H1 (cell line): ENCODE measurements around the gene MIPEP. TPM values are rescaled to one million over a fixed set of nuclear protein-coding genes. Genes with fewer than 3 reads are reported as not detected.

ENCODE experiments used
- CTCF ChIA-PET: fragments of 300-600 bp; sonication (Branson Sonifier 250); formaldehyde crosslinking; loops from one replicate; lab custom pipeline; 2021; ENCODE audit not compliant: partially characterized antibody; lab: Charles Lee
- POLR2A ChIA-PET: fragments of 300-600 bp; sonication (Branson Sonifier 250); formaldehyde crosslinking; loops from one replicate; lab custom pipeline; 2021; ENCODE audit warnings: inconsistent platforms; ENCODE audit not compliant: partially characterized antibody; lab: Charles Lee
- DNase-seq, 2 experiments: peaks; one replicate each; pipeline versions ENCODE4 v3.0.0 to v3.0.0-alpha.2; 2010 to 2022; ENCODE audit warnings: low spot score in 2 of 2, low read depth in 1 of 2, mixed read lengths in 1 of 2
- FAIRE-seq: peaks from 2 replicates; lab custom pipeline; 2011; peaks lifted over from hg19 to GRCh38; lab: Jason Lieb, UNC
- H2AFZ ChIP-seq: 2 replicates; pipeline ENCODE4 v1.8.1; 2012; ENCODE audit warnings: low read length, inconsistent platforms
- H2AK5ac ChIP-seq: 2 replicates; pipeline ENCODE4 v1.6.1; 2013; ENCODE audit warnings: low read depth, low read length
- H2BK120ac ChIP-seq: replicated peaks from 2 replicates; pipeline ENCODE3; 2013; ENCODE audit warnings: low read depth, low read length, inconsistent platforms
- H2BK12ac ChIP-seq: 2 replicates; pipeline ENCODE4 v1.6.1; 2013; ENCODE audit warnings: low read depth, low read length
- H2BK15ac ChIP-seq: 2 replicates; pipeline ENCODE4 v1.6.1; 2013; ENCODE audit warnings: low read length
- H2BK20ac ChIP-seq: 2 replicates; pipeline ENCODE4 v1.6.1; 2013; ENCODE audit warnings: low read length
- H2BK5ac ChIP-seq: 2 replicates; pipeline ENCODE4 v1.6.1; 2013; ENCODE audit warnings: low read depth, low read length
- H3K14ac ChIP-seq: 2 replicates; pipeline ENCODE4 v1.6.1; 2013; ENCODE audit warnings: inconsistent platforms; ENCODE audit not compliant: insufficient read length
- H3K18ac ChIP-seq: 2 replicates; pipeline ENCODE4 v1.6.1; 2013; ENCODE audit warnings: low read length; ENCODE audit errors: extremely low read depth
- H3K23ac ChIP-seq: 2 replicates; pipeline ENCODE4 v1.6.1; 2013; ENCODE audit warnings: inconsistent platforms; ENCODE audit not compliant: insufficient read length
- H3K23me2 ChIP-seq: 2 replicates; pipeline ENCODE4 v1.6.1; 2013; ENCODE audit warnings: low read depth, low read length
- H3K27ac ChIP-seq: 2 replicates; pipeline ENCODE4 v1.6.1; 2011; ENCODE audit warnings: low read depth, low read length, inconsistent platforms
- H3K27me3 ChIP-seq, 4 experiments: replicated peaks in 1 of 4; 1 replicate in 1 of 4; 2 replicates in 3 of 4; pipeline versions ENCODE4 v1.6.1 to v1.8.1; 2011 to 2013; ENCODE audit warnings: low read length in 3 of 4, mild to moderate bottlenecking in 3 of 4, inconsistent platforms in 2 of 4, mixed read lengths in 2 of 4, moderate library complexity in 1 of 4; ENCODE audit not compliant: control insufficient read depth in 3 of 4, insufficient read depth in 3 of 4; ENCODE audit errors: extremely low read depth in 1 of 4
- H3K36me3 ChIP-seq, 4 experiments: 2 replicates each; pipeline versions ENCODE4 v1.6.1 to v1.8.1; 2011 to 2013; ENCODE audit warnings: mild to moderate bottlenecking in 4 of 4, low read length in 3 of 4, moderate library complexity in 2 of 4, control low read depth in 1 of 4, inconsistent platforms in 1 of 4; ENCODE audit not compliant: insufficient read depth in 4 of 4, control insufficient read depth in 2 of 4
- H3K4ac ChIP-seq: replicated peaks from 2 replicates; pipeline ENCODE3; 2013; ENCODE audit warnings: low read length, low read depth, mixed read lengths, inconsistent platforms; ENCODE audit not compliant: insufficient read length
- H3K4me1 ChIP-seq, 4 experiments: replicated peaks in 1 of 4; 1 replicate in 1 of 4; 2 replicates in 3 of 4; pipeline versions ENCODE4 v1.6.1 to v1.8.1; 2011 to 2013; ENCODE audit warnings: low read length in 3 of 4, inconsistent platforms in 2 of 4, mixed read lengths in 1 of 4; ENCODE audit not compliant: insufficient read depth in 4 of 4, control insufficient read depth in 3 of 4
- H3K4me2 ChIP-seq, 2 experiments: 2 replicates each; pipeline versions ENCODE4 v1.6.1 to v1.8.1; 2011 to 2013; ENCODE audit warnings: low read depth in 2 of 2, low read length in 2 of 2, control low read depth in 1 of 2, inconsistent platforms in 1 of 2, mild to moderate bottlenecking in 1 of 2; ENCODE audit not compliant: insufficient read depth in 1 of 2
- H3K4me3 ChIP-seq, 4 experiments: fragments of 200-600, 300-600 bp in 1 of 4; sonication (generic), shearing (Covaris generic), sonication (Bioruptor Twin) in 1 of 4; 2 replicates each; pipeline versions ENCODE4 v1.5.1 to v1.8.1; 2011 to 2016; ENCODE audit warnings: low read length in 4 of 4, low read depth in 3 of 4, control low read depth in 2 of 4, inconsistent platforms in 2 of 4, mild to moderate bottlenecking in 2 of 4, mixed read lengths in 1 of 4, moderate library complexity in 1 of 4; ENCODE audit not compliant: insufficient read depth in 2 of 4; ENCODE audit errors: extremely low read depth in 1 of 4
- H3K56ac ChIP-seq: replicated peaks from 2 replicates; pipeline ENCODE3; 2013; ENCODE audit warnings: low read depth, mild to moderate bottlenecking, mixed read lengths, low read length, inconsistent platforms; ENCODE audit not compliant: insufficient read length
- H3K79me1 ChIP-seq: 2 replicates; pipeline ENCODE4 v1.6.1; 2013; ENCODE audit warnings: low read depth, low read length, control low read depth
- H3K79me2 ChIP-seq, 2 experiments: 2 replicates each; pipeline versions ENCODE4 v1.6.1 to v1.8.1; 2012 to 2013; ENCODE audit warnings: low read length in 2 of 2, mild to moderate bottlenecking in 2 of 2, inconsistent platforms in 1 of 2; ENCODE audit not compliant: insufficient read depth in 2 of 2, control insufficient read depth in 1 of 2
- H3K9ac ChIP-seq, 4 experiments: replicated peaks in 1 of 4; 1 replicate in 1 of 4; 2 replicates in 3 of 4; pipeline versions ENCODE4 v1.6.1 to v1.8.1; 2011 to 2013; ENCODE audit warnings: low read depth in 3 of 4, low read length in 3 of 4, control low read depth in 2 of 4, mild to moderate bottlenecking in 2 of 4, moderate library complexity in 2 of 4, inconsistent platforms in 1 of 4; ENCODE audit errors: extremely low read depth in 1 of 4
- H3K9me3 ChIP-seq, 2 experiments: 2 replicates each; pipeline versions ENCODE4 v1.6.1 to v1.8.1; 2012 to 2013; ENCODE audit warnings: mild to moderate bottlenecking in 2 of 2, moderate library complexity in 2 of 2, control low read depth in 1 of 2, inconsistent platforms in 1 of 2, low read depth in 1 of 2, low read length in 1 of 2, mixed read lengths in 1 of 2; ENCODE audit not compliant: insufficient read depth in 2 of 2
- H4K20me1 ChIP-seq, 2 experiments: replicated peaks in 1 of 2; 2 replicates each; pipeline versions ENCODE3 to v1.8.1; 2011 to 2013; ENCODE audit warnings: inconsistent platforms in 2 of 2, low read length in 2 of 2, mild to moderate bottlenecking in 1 of 2; ENCODE audit not compliant: insufficient read depth in 2 of 2, control insufficient read depth in 1 of 2
- H4K5ac ChIP-seq: 2 replicates; pipeline ENCODE4 v1.6.1; 2013; ENCODE audit warnings: low read length, low read depth, mixed read lengths, inconsistent platforms; ENCODE audit not compliant: insufficient read length
- H4K8ac ChIP-seq: 2 replicates; pipeline ENCODE4 v1.8.0; 2013; ENCODE audit warnings: mild to moderate bottlenecking, moderate library complexity, low read length, inconsistent platforms; ENCODE audit not compliant: insufficient read depth; ENCODE audit errors: extremely low read depth
- H4K91ac ChIP-seq: replicated peaks from 2 replicates; pipeline ENCODE3; 2013; ENCODE audit warnings: low read length, mixed read lengths, inconsistent platforms; ENCODE audit not compliant: insufficient read length
- CEBPB ChIP-seq: IDR thresholded peaks from 2 replicates; pipeline ENCODE4 v1.6.1; 2012; ENCODE audit warnings: low read depth, low read length
- GABPA ChIP-seq: IDR thresholded peaks from 2 replicates; pipeline ENCODE4 v1.6.1; 2011; ENCODE audit warnings: mild to moderate bottlenecking, low read length, moderate library complexity, borderline replicate concordance; ENCODE audit not compliant: insufficient read depth
- HDAC2 ChIP-seq, 2 experiments: fragments of 300-600 bp in 1 of 2; sonication (generic) in 1 of 2; IDR thresholded peaks; 2 replicates each; pipeline ENCODE4 v1.6.1; 2011 to 2012; ENCODE audit warnings: low read depth in 2 of 2, low read length in 2 of 2, mild to moderate bottlenecking in 2 of 2, moderate library complexity in 2 of 2, borderline replicate concordance in 1 of 2, inconsistent platforms in 1 of 2
- MAX ChIP-seq: IDR thresholded peaks from 2 replicates; pipeline ENCODE4 v1.6.1; 2012; ENCODE audit warnings: inconsistent platforms
- NRF1 ChIP-seq: IDR thresholded peaks from 2 replicates; pipeline ENCODE4 v1.6.1; 2011; ENCODE audit warnings: mild to moderate bottlenecking, low read depth, low read length, improper control_type of control experiment
- RNF2 ChIP-seq: fragments of 200-900, 300-1000 bp; sonication (generic); IDR thresholded peaks from 2 replicates; pipeline ENCODE4 v1.7.1; 2016; ENCODE audit warnings: borderline replicate concordance, low read depth, mild to moderate bottlenecking, antibody characterized with exemption, low read length; ENCODE audit not compliant: poor library complexity, severe bottlenecking; ENCODE audit errors: missing control alignments
- SIN3A ChIP-seq, 2 experiments: IDR thresholded peaks in 1 of 2; conservative IDR thresholded peaks in 1 of 2; 2 replicates each; pipeline ENCODE4 v1.6.1; 2011 to 2012; ENCODE audit warnings: low read length in 2 of 2, improper control_type of control experiment in 1 of 2, low read depth in 1 of 2, mild to moderate bottlenecking in 1 of 2
- TAF7 ChIP-seq: optimal IDR thresholded peaks from 2 replicates; pipeline ENCODE3; 2011; ENCODE audit warnings: low read depth, mild to moderate bottlenecking, inconsistent platforms, low read length, moderate library complexity, borderline replicate concordance
- TBP ChIP-seq: IDR thresholded peaks from 2 replicates; pipeline ENCODE4 v1.6.1; 2011; ENCODE audit warnings: low read depth, low read length, improper control_type of control experiment
- WGBS, 2 experiments: shearing (Covaris generic) in 1 of 2; methylation state at CpG; one replicate each; pipeline versions ENCODE4 v1.1.6 to v1.1.7; 2013 to 2015; ENCODE audit warnings: low lambda C conversion rate in 2 of 2, mixed read lengths in 2 of 2, inconsistent platforms in 1 of 2, low coverage in 1 of 2, missing lambda C conversion rate in 1 of 2; ENCODE audit not compliant: insufficient replicate concordance in 2 of 2, insufficient coverage in 1 of 2, insufficient read length in 1 of 2; ENCODE audit errors: extremely low coverage in 1 of 2, missing lambda C conversion rate in 1 of 2; 5-methylcytosine and 5-hydroxymethylcytosine counted together
- polyA plus RNA-seq, 7 experiments: library from polyadenylated mRNA; depleted of rRNA in 3 of 7; stranded (reverse) in 5 of 7; unstranded in 2 of 7; fragments of >200 nt in 5 of 7; fragments of 200-250 nt in 2 of 7; gene quantifications; 1 replicate in 5 of 7; 2 replicates in 1 of 7; 4 replicates in 1 of 7; pipeline versions ENCODE4 v1.2.1 to v1.2.3, GENCODE V29; 2011 to 2013; ENCODE audit warnings: missing spikeins in 2 of 7, mixed read lengths in 2 of 7
- total RNA-seq: library from RNA; stranded (reverse); fragmentation: NEBNext Ultra II Directional; extraction: Animal tissue kit (Norgen Biotek cat#: 25700); gene quantifications from 2 replicates; pipeline ENCODE4 v1.2.1, GENCODE V29; 2021
- TF ChIP-seq, protein P1 (sequence below), 3 experiments: IDR thresholded peaks; 1 replicate in 2 of 3; 2 replicates in 1 of 3; pipeline versions ENCODE4 v1.5.1 to v1.6.1; 2011; ENCODE audit warnings: low read length in 3 of 3, mild to moderate bottlenecking in 3 of 3, inconsistent platforms in 2 of 3, low read depth in 1 of 3, moderate library complexity in 1 of 3; ENCODE audit not compliant: insufficient read depth in 1 of 3; ENCODE audit errors: control extremely low read depth in 1 of 3

The MIPEP gene
- total and polyA plus RNA-seq, 2 of the 8 experiments (the other 6 are each of a cell fraction or from before 2014, with no cell fraction given) = 24.0 to 24.2 TPM

DNA sequence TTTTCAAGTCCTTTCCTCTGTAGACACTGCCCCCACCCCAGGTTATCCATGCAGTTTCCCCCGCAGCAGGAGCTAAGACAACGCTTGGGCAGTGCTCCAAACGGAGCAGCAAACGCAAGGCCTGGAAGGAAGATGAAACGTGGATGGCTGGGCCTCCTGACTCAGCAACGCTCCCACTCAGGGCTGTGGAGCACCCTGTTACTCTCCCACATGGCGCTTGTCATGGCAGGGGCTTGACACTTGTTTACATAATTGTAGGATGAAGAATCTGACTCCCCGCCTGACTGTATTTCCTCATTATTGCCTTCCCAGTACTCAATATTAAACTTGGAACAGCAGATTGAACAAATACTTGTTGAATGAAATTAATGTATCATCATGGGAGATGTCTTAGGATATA, 8.9 kb upstream of the MIPEP start:
- H2AFZ ChIP-seq = no peak overlapping the region
- TF ChIP-seq TAF7 (no peak), MAX (no peak), TBP (no peak), SIN3A (conservative IDR thresholded peaks at IDR 0.05 in 1 of 2, IDR thresholded peaks at IDR 0.05 in 1 of 2; ENCODE audit: low read depth in 1 of 2, low read length in 2 of 2) (no peak), HDAC2 (IDR thresholded peaks at IDR 0.05; ENCODE audit: borderline replicate concordance in 1 of 2, low read depth in 2 of 2, low read length in 2 of 2) (no peak), GABPA (no peak), NRF1 (no peak), RNF2 (no peak), CEBPB (no peak)
- TF ChIP-seq, protein P1, sequence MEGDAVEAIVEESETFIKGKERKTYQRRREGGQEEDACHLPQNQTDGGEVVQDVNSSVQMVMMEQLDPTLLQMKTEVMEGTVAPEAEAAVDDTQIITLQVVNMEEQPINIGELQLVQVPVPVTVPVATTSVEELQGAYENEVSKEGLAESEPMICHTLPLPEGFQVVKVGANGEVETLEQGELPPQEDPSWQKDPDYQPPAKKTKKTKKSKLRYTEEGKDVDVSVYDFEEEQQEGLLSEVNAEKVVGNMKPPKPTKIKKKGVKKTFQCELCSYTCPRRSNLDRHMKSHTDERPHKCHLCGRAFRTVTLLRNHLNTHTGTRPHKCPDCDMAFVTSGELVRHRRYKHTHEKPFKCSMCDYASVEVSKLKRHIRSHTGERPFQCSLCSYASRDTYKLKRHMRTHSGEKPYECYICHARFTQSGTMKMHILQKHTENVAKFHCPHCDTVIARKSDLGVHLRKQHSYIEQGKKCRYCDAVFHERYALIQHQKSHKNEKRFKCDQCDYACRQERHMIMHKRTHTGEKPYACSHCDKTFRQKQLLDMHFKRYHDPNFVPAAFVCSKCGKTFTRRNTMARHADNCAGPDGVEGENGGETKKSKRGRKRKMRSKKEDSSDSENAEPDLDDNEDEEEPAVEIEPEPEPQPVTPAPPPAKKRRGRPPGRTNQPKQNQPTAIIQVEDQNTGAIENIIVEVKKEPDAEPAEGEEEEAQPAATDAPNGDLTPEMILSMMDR (IDR thresholded peaks at IDR 0.05; ENCODE audit: control extremely low read depth in 1 of 3, insufficient read depth in 1 of 3, low read depth in 1 of 3, low read length in 3 of 3) = no peak

More for the DNA sequence above, 8.9 kb upstream of the MIPEP start:
- H3K14ac ChIP-seq = no peak overlapping the region
- H3K9ac ChIP-seq = no peak overlapping the region
- H3K56ac ChIP-seq = no peak overlapping the region
- no peaks in the 10 kb centered on the region for H3K9me3 ChIP-seq
- CTCF ChIA-PET = interaction anchor here (0.5 to 1.2 kb wide), 5 partner anchors 8 to 431 kb away, joined by 3 to 4 read pairs (median 3); partner anchors contain the start of gene MIPEP
- H2AK5ac ChIP-seq = no peak overlapping the region
- H3K4ac ChIP-seq = no peak overlapping the region
- H4K20me1 ChIP-seq = no peaks in the 10 kb centered on the region
- H3K23ac ChIP-seq = no peak overlapping the region
- no peak overlapping the region for H2BK15ac ChIP-seq
- H2BK12ac ChIP-seq = no peak overlapping the region
- H2BK120ac ChIP-seq = no peak overlapping the region
- no peak overlapping the region for H3K4me3 ChIP-seq
- H4K5ac ChIP-seq = no peak overlapping the region
- 85% methylated on average over 8 of the region's 8 CpGs; no CpG with 5 or more reads in 1 of the 2 experiments for WGBS, 2 experiments
- peaks cover 2% of the 10 kb centered on the region; the same call in 1 of the 2 replicates for H3K23me2 ChIP-seq
- H3K4me2 ChIP-seq = no peak overlapping the region
- no peaks in the 10 kb centered on the region for H3K79me2 ChIP-seq
- no peak overlapping the region for H3K27ac ChIP-seq
- no peak overlapping the region for H2BK5ac ChIP-seq
- H4K91ac ChIP-seq = no peak overlapping the region
- H2BK20ac ChIP-seq = no peak overlapping the region
- POLR2A ChIA-PET = no interaction called here
- H3K4me1 ChIP-seq = peaks cover 0 to 3% (median 0%) of the 10 kb centered on the region in 4 experiments; a peak in 2 of 7 replicates
- peaks cover 0 to 5% (median 0%) of the 10 kb centered on the region in 4 experiments; a peak in 2 of 7 replicates for H3K27me3 ChIP-seq
- no peak overlapping the region for H3K18ac ChIP-seq
- H4K8ac ChIP-seq = no peak overlapping the region
- H3K79me1 ChIP-seq = no peaks in the 10 kb centered on the region
- FAIRE-seq (no peak), DNase-seq (no peak)
- no peaks in the 10 kb centered on the region for H3K36me3 ChIP-seq
